ENCODE data around the gene PPP1R14D. TPM values are rescaled to one million over a fixed set of nuclear protein-coding genes. Genes with fewer than 3 reads are reported as not detected.
"Not testable (repeated sequence)": the region's sequence is repeated elsewhere in the genome, so short reads cannot be mapped to it uniquely, and the experiment has no call there.

Gene PPP1R14D, protein sequence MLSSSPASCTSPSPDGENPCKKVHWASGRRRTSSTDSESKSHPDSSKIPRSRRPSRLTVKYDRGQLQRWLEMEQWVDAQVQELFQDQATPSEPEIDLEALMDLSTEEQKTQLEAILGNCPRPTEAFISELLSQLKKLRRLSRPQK
- not detected in 2 replicates for total RNA-seq

- H3K27me3 Mint-ChIP-seq (ENCODE audit: insufficient read depth) = peaks cover 5% of the 10 kb centered on the region
- no peak within 1 kb of the TSS for H3K27ac Mint-ChIP-seq
- peaks cover 4% of the 10 kb centered on the region for H3K4me1 Mint-ChIP-seq (ENCODE audit: low read depth)
- intact Hi-C loops (cut with micrococcal nuclease) = no loop called here
- no peaks in the 10 kb centered on the region for H3K9me3 Mint-ChIP-seq
- no peak within 1 kb of the TSS for H3K4me3 Mint-ChIP-seq
- DNase-seq (ENCODE audit: low spot score) = no peak
- H3K36me3 Mint-ChIP-seq (ENCODE audit: low read depth) = no peaks in the 10 kb centered on the region
Measured at GRCh38 chr15:40828447-40829036, at the start of gene PPP1R14D. Gene PPP1R14D (minus strand): TSS chr15:40828708. CDS start chr15:40828641, 67 bp downstream.

- H3K9me3 Mint-ChIP-seq = no peaks in the 10 kb centered on the region
- no peak overlapping the region for H3K4me3 Mint-ChIP-seq
- intact Hi-C loops (cut with micrococcal nuclease) = loop anchor here (2.0 kb wide), 2 partner anchors 17 to 19 kb away; partner anchors contain the start of gene VPS18
- no peak overlapping the region for H3K27ac Mint-ChIP-seq
- no peaks in the 10 kb centered on the region for H3K36me3 Mint-ChIP-seq (ENCODE audit: low read depth)
- peaks cover 2% of the 10 kb centered on the region for H3K27me3 Mint-ChIP-seq (ENCODE audit: insufficient read depth)
- DNase-seq (ENCODE audit: low spot score) = no peak
- H3K4me1 Mint-ChIP-seq (ENCODE audit: low read depth) = peaks cover 22% of the 10 kb centered on the region
Measured at GRCh38 chr15:40877694-40878093, 49.2 kb upstream of the PPP1R14D start.

- Mint-ChIP-seq H3K27me3 (ENCODE audit: insufficient read depth) (peaks cover 7% of the 10 kb centered on the region), H3K9me3 (no peaks in the 10 kb centered on the region), H3K4me1 (ENCODE audit: low read depth) (peaks cover 37% of the 10 kb centered on the region), H3K27ac (no peak overlapping the region), H3K36me3 (ENCODE audit: low read depth) (no peaks in the 10 kb centered on the region), H3K4me3 (no peak overlapping the region)
- no peak for DNase-seq (ENCODE audit: low spot score)
- intact Hi-C loops (cut with micrococcal nuclease) = no loop called here
Measured at GRCh38 chr15:40875991-40876730, 47.7 kb upstream of the PPP1R14D start.

- peaks cover 34% of the 10 kb centered on the region for H3K4me1 Mint-ChIP-seq (ENCODE audit: low read depth)
- H3K27me3 Mint-ChIP-seq (ENCODE audit: insufficient read depth) = peaks cover 7% of the 10 kb centered on the region
- no peaks in the 10 kb centered on the region for H3K36me3 Mint-ChIP-seq (ENCODE audit: low read depth)
- no peaks in the 10 kb centered on the region for H3K9me3 Mint-ChIP-seq
- intact Hi-C loops (cut with micrococcal nuclease) = loop anchor here (1.0 kb wide), 1 partner anchor 17 kb away; no protein-coding TSS in a partner anchor
- DNase-seq (ENCODE audit: low spot score) = peak; percentile 58
- peak within 1 kb of the TSS; percentile 88 for H3K4me3 Mint-ChIP-seq
- H3K27ac Mint-ChIP-seq = peak within 1 kb of the TSS; percentile 68
Measured at GRCh38 chr15:40873694-40874561, 45.4 kb upstream of the PPP1R14D start, which contains the start of gene RHOV. Gene RHOV (minus strand): TSS chr15:40874234. CDS start chr15:40874139, 95 bp downstream.

GRCh38 chr15:40872791-40873693, 44.5 kb upstream of the PPP1R14D start:
- Mint-ChIP-seq H3K27me3 (ENCODE audit: insufficient read depth) (peaks cover 7% of the 10 kb centered on the region), H3K9me3 (no peaks in the 10 kb centered on the region), H3K27ac (no peak overlapping the region), H3K4me1 (ENCODE audit: low read depth) (peaks cover 29% of the 10 kb centered on the region), H3K36me3 (ENCODE audit: low read depth) (no peaks in the 10 kb centered on the region), H3K4me3 (peak overlapping the region; percentile 77)
- intact Hi-C loops (cut with micrococcal nuclease) = no loop called here
- no peak for DNase-seq (ENCODE audit: low spot score)

DNA sequence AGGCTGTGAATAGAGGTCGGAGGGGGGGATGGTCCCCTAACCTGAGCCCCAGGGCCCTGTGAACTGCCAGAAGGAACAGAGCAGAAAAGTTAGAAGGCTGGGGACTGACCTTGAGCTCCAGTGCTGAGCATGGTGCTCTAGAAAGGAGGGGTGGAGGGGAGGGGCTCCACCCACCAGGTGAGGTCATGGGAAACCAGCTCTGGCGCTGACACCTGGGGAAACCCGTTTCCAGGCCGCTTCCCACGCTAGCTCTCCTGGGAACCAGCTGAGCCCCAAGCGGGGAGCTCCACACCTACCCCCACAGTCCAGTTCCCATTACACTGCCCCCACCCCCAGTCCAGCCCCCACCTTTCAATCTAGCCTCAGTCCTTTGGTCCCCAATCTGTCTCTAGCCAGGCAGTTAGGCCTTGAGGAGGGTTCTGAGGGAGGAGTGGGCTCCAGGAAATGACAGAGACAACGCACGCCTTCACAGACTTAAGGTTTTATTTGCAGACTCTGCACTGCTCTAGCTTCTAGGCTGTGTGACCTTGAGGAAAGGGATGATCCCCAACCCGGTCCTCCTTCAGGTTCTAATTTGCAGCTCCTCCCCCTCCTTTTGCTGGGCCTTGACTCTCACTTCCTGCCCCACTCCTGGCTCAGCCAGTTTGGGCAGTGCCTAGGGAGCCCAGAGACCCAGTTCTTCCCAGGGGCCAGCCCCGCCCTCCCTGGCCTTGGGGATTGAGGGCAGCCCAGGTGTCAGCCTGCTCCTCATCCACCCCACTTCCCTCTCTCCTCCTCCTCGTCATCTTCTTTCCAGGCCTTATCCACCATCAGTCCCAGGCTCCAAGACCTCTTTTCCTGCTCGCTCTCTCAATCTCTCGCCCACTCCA, 43.5 kb upstream of the PPP1R14D start:
- Mint-ChIP-seq H3K36me3 (ENCODE audit: low read depth) (no peaks in the 10 kb centered on the region), H3K27me3 (ENCODE audit: insufficient read depth) (peaks cover 7% of the 10 kb centered on the region), H3K4me3 (peak overlapping the region; percentile 68), H3K4me1 (ENCODE audit: low read depth) (peaks cover 29% of the 10 kb centered on the region), H3K9me3 (no peaks in the 10 kb centered on the region), H3K27ac (peak overlapping the region; percentile 29)
- intact Hi-C loops (cut with micrococcal nuclease) = loop anchor here (1.0 kb wide), 1 partner anchor 7 kb away; no protein-coding TSS in a partner anchor
- no peak for DNase-seq (ENCODE audit: low spot score)

- Mint-ChIP-seq H3K36me3 (ENCODE audit: low read depth) (no peaks in the 10 kb centered on the region), H3K27me3 (ENCODE audit: insufficient read depth) (peaks cover 11% of the 10 kb centered on the region), H3K27ac (no peak overlapping the region), H3K4me1 (ENCODE audit: low read depth) (peaks cover 29% of the 10 kb centered on the region), H3K9me3 (no peaks in the 10 kb centered on the region), H3K4me3 (no peak overlapping the region)
- intact Hi-C loops (cut with micrococcal nuclease) = loop anchor here (1.0 kb wide), 1 partner anchor 9 kb away; no protein-coding TSS in a partner anchor
- no peak for DNase-seq (ENCODE audit: low spot score)
Measured at GRCh38 chr15:40870716-40871115, 42.2 kb upstream of the PPP1R14D start.

DNA sequence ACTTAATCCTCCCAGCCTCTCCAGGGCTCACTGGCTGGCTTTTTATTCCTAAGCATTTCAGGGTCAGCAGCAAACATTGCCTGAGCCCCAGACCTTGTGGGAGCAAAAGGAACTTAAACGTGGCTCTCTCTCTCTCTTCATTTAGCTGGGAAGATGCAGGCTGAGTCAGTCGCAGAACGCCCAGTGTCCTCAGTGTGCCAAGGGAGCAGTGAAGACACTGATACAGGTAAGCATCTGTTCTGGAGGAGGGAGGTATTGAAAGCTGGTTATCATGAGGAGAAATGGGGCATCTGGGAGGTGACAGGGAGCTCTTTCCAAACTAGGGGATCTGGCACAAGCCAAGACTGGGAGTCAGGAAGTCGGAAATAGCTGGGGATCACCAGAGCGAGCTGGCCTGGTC, 41.2 kb upstream of the PPP1R14D start:
- Mint-ChIP-seq H3K4me1 (ENCODE audit: low read depth) (peaks cover 29% of the 10 kb centered on the region), H3K36me3 (ENCODE audit: low read depth) (no peaks in the 10 kb centered on the region), H3K9me3 (no peaks in the 10 kb centered on the region), H3K27me3 (ENCODE audit: insufficient read depth) (peaks cover 11% of the 10 kb centered on the region), H3K4me3 (no peak overlapping the region), H3K27ac (no peak overlapping the region)
- intact Hi-C loops (cut with micrococcal nuclease) = no loop called here
- no peak for DNase-seq (ENCODE audit: low spot score)

- peaks cover 7% of the 10 kb centered on the region for H3K27me3 Mint-ChIP-seq (ENCODE audit: insufficient read depth)
- H3K4me3 Mint-ChIP-seq = no peak overlapping the region
- DNase-seq (ENCODE audit: low spot score) = no peak
- H3K36me3 Mint-ChIP-seq (ENCODE audit: low read depth) = no peaks in the 10 kb centered on the region
- H3K4me1 Mint-ChIP-seq (ENCODE audit: low read depth) = peaks cover 17% of the 10 kb centered on the region
- H3K9me3 Mint-ChIP-seq = no peaks in the 10 kb centered on the region
- intact Hi-C loops (cut with micrococcal nuclease) = no loop called here
- no peak overlapping the region for H3K27ac Mint-ChIP-seq
Measured at GRCh38 chr15:40867199-40867598, 38.7 kb upstream of the PPP1R14D start.

GRCh38 chr15:40863660-40864270, 35.3 kb upstream of the PPP1R14D start:
- intact Hi-C loops (cut with micrococcal nuclease) = no loop called here
- Mint-ChIP-seq H3K27me3 (ENCODE audit: insufficient read depth) (peaks cover 4% of the 10 kb centered on the region), H3K36me3 (ENCODE audit: low read depth) (no peaks in the 10 kb centered on the region), H3K4me1 (ENCODE audit: low read depth) (peaks cover 7% of the 10 kb centered on the region), H3K27ac (no peak overlapping the region), H3K9me3 (no peaks in the 10 kb centered on the region), H3K4me3 (no peak overlapping the region)
- DNase-seq (ENCODE audit: low spot score) = no peak

DNA sequence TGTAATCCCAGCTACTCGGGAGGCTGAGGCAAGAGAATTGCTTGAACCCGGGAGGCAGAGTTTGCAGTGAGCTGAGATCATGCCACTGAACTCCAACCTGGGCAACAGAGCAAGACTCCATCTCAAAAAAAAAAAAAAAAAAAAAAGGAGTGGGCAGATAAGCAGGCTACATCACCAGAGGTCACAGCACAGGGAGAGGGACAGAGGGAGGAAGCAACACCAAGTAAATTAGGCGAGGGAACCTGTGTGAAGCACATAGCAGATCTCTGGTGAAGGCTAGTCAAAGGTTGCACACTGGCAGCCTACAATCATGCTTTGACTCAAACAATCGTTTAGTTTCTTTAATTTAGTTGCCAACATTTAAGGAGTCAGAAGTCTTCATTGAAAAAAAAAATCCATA, 32.6 kb upstream of the PPP1R14D start:
- DNase-seq (ENCODE audit: low spot score); H3K36me3 Mint-ChIP-seq (ENCODE audit: low read depth); H3K4me3 Mint-ChIP-seq; H3K9me3 Mint-ChIP-seq; H3K27me3 Mint-ChIP-seq (ENCODE audit: insufficient read depth); H3K27ac Mint-ChIP-seq; intact Hi-C loops (cut with micrococcal nuclease): not testable (repeated sequence)
- peaks cover 18% of the 10 kb centered on the region for H3K4me1 Mint-ChIP-seq (ENCODE audit: low read depth)

Data from activated T-helper 1 cell treated with anti-CD3 and anti-CD28 coated beads, Interleukin-12 subunit alpha, Interleukin-12 subunit beta, Interleukin-2, Interleukin-4 antibody, amounts not matched to agents 30 ng/mL and 10 ng/mL and 1 ng/mL, durations not matched to agents 14 hours and 24 hours and 36 hours (primary cell).